VCaP (cell line): ENCODE data around the gene IQSEC3.

Experiments
- H3K27ac ChIP-seq: fragments of 450-650 bp; 2 replicates; pipeline ENCODE4 v1.5.1; 2017
- CTCF ChIP-seq: fragments of 450-650 bp; conservative IDR thresholded peaks from 2 replicates; pipeline ENCODE4 v1.5.1; 2017; ENCODE audit warnings: mild to moderate bottlenecking, moderate library complexity

IQSEC3 gene

GRCh38 chr12:153080-153746 lies 86.6 kb downstream of the IQSEC3 start:
- no peak overlapping the region for H3K27ac ChIP-seq
- peak; percentile 78 for TF ChIP-seq CTCF

DNA sequence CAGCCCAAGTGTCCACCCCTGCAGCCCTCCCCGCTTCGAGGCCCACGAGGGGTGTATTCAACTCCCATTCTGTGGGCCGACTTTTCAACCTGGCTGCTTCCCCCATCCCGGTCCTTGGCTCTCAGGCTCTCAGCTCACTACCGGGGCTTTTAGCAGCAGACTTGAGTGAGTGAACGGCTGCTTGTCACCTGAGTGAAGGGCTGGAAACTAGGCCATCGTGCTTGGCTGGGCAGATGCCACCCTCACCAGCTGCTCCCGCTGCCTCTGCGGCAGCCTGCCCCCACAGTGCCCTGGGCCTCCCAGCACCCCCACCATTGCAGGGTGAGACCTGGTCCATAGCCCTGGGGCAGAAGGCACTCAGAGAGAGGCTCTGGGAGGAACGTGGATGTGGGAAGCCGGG lies 87.5 kb downstream of the IQSEC3 start:
- TF ChIP-seq CTCF = no peak
- no peak overlapping the region for H3K27ac ChIP-seq

DNA sequence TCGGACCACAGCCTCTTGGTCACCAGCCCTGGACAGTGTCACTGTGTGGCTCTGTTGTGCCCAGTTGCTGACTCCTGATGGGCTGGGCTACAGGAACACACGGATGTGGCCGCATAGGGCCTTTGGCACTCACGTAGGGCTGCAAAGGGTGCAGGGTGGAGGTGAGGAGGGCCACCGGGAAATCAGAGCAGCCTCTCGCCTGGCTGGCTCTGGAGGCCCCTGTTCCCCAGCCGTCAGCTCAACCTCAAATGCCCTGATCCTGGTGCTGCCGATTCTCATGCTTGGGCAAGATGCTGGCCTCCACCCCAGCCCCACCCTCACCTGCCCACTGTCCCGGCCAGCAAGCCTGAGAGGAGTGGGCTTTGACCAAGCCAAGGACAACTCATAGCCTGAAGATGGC lies 88.4 kb downstream of the IQSEC3 start:
- no peak for TF ChIP-seq CTCF
- H3K27ac ChIP-seq = no peak overlapping the region

- H3K27ac ChIP-seq = no peak overlapping the region
- TF ChIP-seq CTCF = no peak
Observed at GRCh38 chr12:155646-156045, 89.1 kb downstream of the IQSEC3 start.

- no peak overlapping the region for H3K27ac ChIP-seq
- TF ChIP-seq CTCF = no peak
Observed at GRCh38 chr12:156945-157344, 90.4 kb downstream of the IQSEC3 start.

- TF ChIP-seq CTCF = no peak
- H3K27ac ChIP-seq = no peak overlapping the region
Observed at GRCh38 chr12:157644-158043, 91.1 kb downstream of the IQSEC3 start.

- no peak for TF ChIP-seq CTCF
Observed at GRCh38 chr12:159156-159782, 92.7 kb downstream of the IQSEC3 start.

More at GRCh38 chr12:159156-159782, 92.7 kb downstream of the IQSEC3 start:
- no peak overlapping the region for H3K27ac ChIP-seq
